HepG2 (cell line): ENCODE measurements around the gene GMPPB. TPM values are rescaled to one million over a fixed set of nuclear protein-coding genes. Genes with fewer than 3 reads are reported as not detected.
A peak's percentile ranks its signal among the peaks of the same experiment; 100 is the strongest.

ENCODE experiments used
- FOXC1 ChIP-seq: sonication (generic); formaldehyde crosslinking; IDR thresholded peaks from 2 replicates; pipeline ENCODE4 v1.8.0; 2022; ENCODE audit warnings: mild to moderate bottlenecking, missing genetic modification reagents, borderline replicate concordance
- GABPA ChIP-seq, 2 experiments: IDR thresholded peaks; 2 replicates each; pipeline ENCODE4 v1.6.1; 2011 to 2016; ENCODE audit warnings: low read depth in 2 of 2, low read length in 1 of 2, missing biosample characterization in 1 of 2, missing genetic modification characterization in 1 of 2
- GATAD1 ChIP-seq: IDR thresholded peaks from 2 replicates; pipeline ENCODE4 v1.6.1; 2016; ENCODE audit warnings: missing genetic modification reagents, missing compliant biosample characterization
- HNRNPK ChIP-seq: fragments of 200-400 bp; formaldehyde crosslinking; IDR thresholded peaks from 2 replicates; pipeline ENCODE4 v1.6.1; 2018; ENCODE audit warnings: low read length, low read depth, moderate library complexity, mild to moderate bottlenecking; ENCODE audit not compliant: poor library complexity, severe bottlenecking
- PHF5A ChIP-seq: IDR thresholded peaks from one replicate; pipeline ENCODE4 v1.6.1; 2018; ENCODE audit warnings: low read depth, missing genetic modification reagents; ENCODE audit not compliant: unreplicated experiment
- PRDM10 ChIP-seq: sonication (generic); formaldehyde crosslinking; IDR thresholded peaks from 2 replicates; pipeline ENCODE4 v1.4.0; 2020; ENCODE audit warnings: low read depth, missing genetic modification reagents
- RARA ChIP-seq: IDR thresholded peaks from 2 replicates; pipeline ENCODE4 v1.6.1; 2016; ENCODE audit warnings: missing genetic modification reagents, missing compliant biosample characterization
- REL ChIP-seq: sonication (generic); formaldehyde crosslinking; conservative IDR thresholded peaks from 2 replicates; pipeline ENCODE4 v1.8.0; 2022; ENCODE audit warnings: mild to moderate bottlenecking, missing genetic modification reagents, moderate library complexity
- RNF2 ChIP-seq: fragments of 450-650 bp; conservative IDR thresholded peaks from 2 replicates; pipeline ENCODE4 v1.6.1; 2016; ENCODE audit warnings: low read depth
- SP5 ChIP-seq: IDR thresholded peaks from 2 replicates; pipeline ENCODE4 v1.6.1; 2016; ENCODE audit warnings: low read depth, borderline replicate concordance
- ZBTB2 ChIP-seq: sonication (generic); formaldehyde crosslinking; IDR thresholded peaks from 2 replicates; pipeline ENCODE4 v1.8.0; 2022; ENCODE audit warnings: low read depth, missing genetic modification reagents
- ZMYM4 ChIP-seq: sonication (generic); formaldehyde crosslinking; IDR thresholded peaks from 2 replicates; pipeline ENCODE4 v1.8.1; 2023; ENCODE audit warnings: mild to moderate bottlenecking, missing genetic modification reagents
- ZNF232 ChIP-seq: sonication (generic); formaldehyde crosslinking; IDR thresholded peaks from 2 replicates; pipeline ENCODE4 v1.4.0; 2020; ENCODE audit warnings: missing genetic modification reagents, borderline replicate concordance
- ZNF280D ChIP-seq: sonication (generic); formaldehyde crosslinking; IDR thresholded peaks from 2 replicates; pipeline ENCODE4 v1.5.1; 2020; ENCODE audit warnings: mild to moderate bottlenecking, missing genetic modification reagents
- ZNF850 ChIP-seq: sonication (generic); formaldehyde crosslinking; conservative IDR thresholded peaks from 2 replicates; pipeline ENCODE4 v1.9.0; 2021; ENCODE audit warnings: mild to moderate bottlenecking, missing genetic modification reagents
- polyA plus RNA-seq, 8 experiments: library from polyadenylated mRNA; depleted of rRNA in 3 of 8; stranded (reverse) in 7 of 8; unstranded in 1 of 8; fragments of >200 nt; fragmentation: Illumina TruSeq in 4 of 8; extraction: Trizol in 4 of 8; gene quantifications; 2 replicates each; pipeline versions ENCODE4 v1.2.1 to v1.2.3, GENCODE V29; 2011 to 2016; ENCODE audit warnings: low read depth in 4 of 8, missing spikeins in 1 of 8, mixed read lengths in 1 of 8; ENCODE audit not compliant: insufficient read depth in 1 of 8
- total RNA-seq, 5 experiments: library from RNA; depleted of rRNA; stranded (reverse); fragments of >200 nt; fragmentation: Illumina TruSeq; extraction: Trizol; gene quantifications; 2 replicates each; pipeline ENCODE4 v1.2.3, GENCODE V29; 2016; ENCODE audit warnings: low read depth in 1 of 5
- TF ChIP-seq, protein P1 (sequence below): sonication (generic); formaldehyde crosslinking; IDR thresholded peaks from 2 replicates; pipeline ENCODE4 v1.4.0; 2020; ENCODE audit warnings: missing genetic modification reagents
- TF ChIP-seq, protein P2 (sequence below): sonication (generic); formaldehyde crosslinking; IDR thresholded peaks from 2 replicates; pipeline ENCODE4 v1.8.1; 2023; ENCODE audit warnings: mild to moderate bottlenecking, moderate library complexity, missing genetic modification reagents

Gene GMPPB
- total and polyA plus RNA-seq, 2 of the 13 experiments (the other 11 are each of a cell fraction or from before 2014, with no cell fraction given): 6.5 to 23.1 TPM

GRCh38 chr3:49689046-49689907, 34.5 kb downstream of the GMPPB start, which contains the start of the genes MST1 and RNF123 (continued):
- TF ChIP-seq ZBTB2 (CRISPR knock-in tag) (no peak), RARA (CRISPR knock-in tag) (peak; percentile 43; the same call in 1 of the 2 replicates), GATAD1 (CRISPR knock-in tag) (peak; percentile 97), ZNF850 (CRISPR knock-in tag) (no peak), ZMYM4 (CRISPR knock-in tag) (peak; percentile 63), ZNF280D (CRISPR knock-in tag) (no peak), REL (CRISPR knock-in tag) (no peak), SP5 (no peak), RNF2 (no peak), PRDM10 (CRISPR knock-in tag) (peak; percentile 64; the same call in 1 of the 2 replicates), GABPA (IDR thresholded peaks at IDR 0.05; ENCODE audit: low read depth, low read length) (peak; percentile 80), GABPA (CRISPR knock-in tag; IDR thresholded peaks at IDR 0.05; ENCODE audit: low read depth) (peak; percentile 90), PHF5A (CRISPR knock-in tag) (no peak), ZNF232 (CRISPR knock-in tag) (no peak), HNRNPK (no peak), FOXC1 (CRISPR knock-in tag) (peak; percentile 87; the same call in 1 of the 2 replicates)
- TF ChIP-seq, protein P1, sequence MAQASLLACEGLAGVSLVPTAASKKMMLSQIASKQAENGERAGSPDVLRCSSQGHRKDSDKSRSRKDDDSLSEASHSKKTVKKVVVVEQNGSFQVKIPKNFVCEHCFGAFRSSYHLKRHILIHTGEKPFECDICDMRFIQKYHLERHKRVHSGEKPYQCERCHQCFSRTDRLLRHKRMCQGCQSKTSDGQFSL (CRISPR knock-in tag): no peak; the same call in 1 of the 2 replicates
- TF ChIP-seq, protein P2, sequence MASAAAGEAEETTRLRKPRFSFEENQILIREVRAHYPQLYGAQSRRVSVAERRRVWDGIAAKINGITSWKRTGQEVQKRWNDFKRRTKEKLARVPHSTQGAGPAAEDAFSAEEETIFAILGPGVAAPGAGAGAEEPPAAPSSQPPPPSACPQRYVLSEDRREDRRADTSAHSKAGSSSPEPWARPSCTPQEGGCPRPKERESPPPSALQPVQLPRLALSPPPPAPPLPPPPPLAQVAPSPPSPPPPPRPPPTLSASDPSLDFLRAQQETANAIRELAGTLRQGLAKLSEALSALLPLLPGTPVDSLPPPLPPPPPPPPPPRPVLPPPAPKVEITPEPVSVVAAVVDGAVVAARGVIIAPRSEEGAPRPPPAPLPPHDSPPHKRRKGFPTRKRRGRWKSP (CRISPR knock-in tag): no peak
